Esophagus muscularis mucosa (tissue), 4 donors: Measurements from ENCODE around the gene TMEM258.

Experiments
- CTCF ChIP-seq, 3 experiments: fragments of 200-600 bp in 2 of 3; fragments of 450-650 bp in 1 of 3; sonication (generic) in 2 of 3; IDR thresholded peaks; one replicate each; pipeline ENCODE4 v1.5.1; 2017 to 2019; ENCODE audit warnings: antibody characterized with exemption in 3 of 3, mild to moderate bottlenecking in 2 of 3, moderate library complexity in 1 of 3
- EP300 ChIP-seq: sonication (generic); formaldehyde crosslinking; IDR thresholded peaks from one replicate; pipeline ENCODE4 v1.6.1; 2017; ENCODE audit warnings: antibody characterized with exemption
- POLR2A ChIP-seq: fragments of 450-650 bp; IDR thresholded peaks from one replicate; pipeline ENCODE4 v1.6.1; 2017; ENCODE audit warnings: antibody characterized with exemption, moderate library complexity, mild to moderate bottlenecking, low read depth
- POLR2AphosphoS5 ChIP-seq, 2 donors: sonication (generic); formaldehyde crosslinking; IDR thresholded peaks; one replicate each; pipeline ENCODE4 v1.6.1; 2017; ENCODE audit warnings: antibody characterized with exemption in 2 of 2

DNA sequence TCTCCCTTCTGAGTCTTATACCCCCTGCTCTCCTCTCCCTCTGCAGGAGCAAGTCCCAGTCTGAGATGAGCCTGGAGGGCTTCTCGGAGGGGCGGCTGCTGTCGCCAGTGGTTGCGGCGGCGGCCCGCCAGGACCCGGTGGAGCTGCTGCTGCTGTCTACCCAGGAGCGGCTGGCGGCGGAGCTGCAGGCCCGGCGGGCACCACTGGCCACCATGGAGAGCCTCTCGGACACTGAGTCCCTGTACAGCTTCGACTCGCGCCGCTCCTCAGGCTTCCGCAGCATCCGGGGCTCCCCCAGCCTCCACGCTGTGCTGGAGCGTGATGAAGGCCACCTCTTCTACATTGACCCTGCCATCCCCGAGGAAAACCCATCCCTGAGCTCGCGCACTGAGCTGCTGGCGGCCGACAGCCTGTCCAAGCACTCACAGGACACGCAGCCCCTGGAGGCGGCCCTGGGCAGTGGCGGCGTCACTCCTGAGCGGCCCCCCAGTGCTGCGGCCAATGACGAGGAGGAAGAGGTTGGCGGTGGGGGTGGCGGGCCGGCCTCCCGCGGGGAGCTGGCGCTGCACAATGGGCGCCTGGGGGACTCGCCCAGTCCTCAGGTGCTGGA, 48.8 kb downstream of the TMEM258 start:
- no peak for TF ChIP-seq POLR2AphosphoS5 (IDR thresholded peaks at IDR 0.05)
- no peak for TF ChIP-seq CTCF (IDR thresholded peaks at IDR 0.05)
- TF ChIP-seq POLR2A: no peak
- TF ChIP-seq EP300: no peak
